Activated CD4-positive, alpha-beta T cell treated with anti-CD3 and anti-CD28 coated beads, Interleukin-2, amount 10 ng/mL, durations not matched to agents 7 days and 5 days (primary cell): ENCODE results near the gene MSLN. TPM values are rescaled to one million over a fixed set of nuclear protein-coding genes. Genes with fewer than 3 reads are reported as not detected.

Source experiments
- CTCF ChIA-PET: fragments of 350-600 bp; sonication (Branson Sonifier 250); formaldehyde crosslinking; loops from one replicate; lab custom pipeline; 2021; ENCODE audit warnings: antibody characterized with exemption; lab: Charles Lee
- POLR2A ChIA-PET: fragments of 350-600 bp; sonication (Branson Sonifier 250); formaldehyde crosslinking; loops from one replicate; lab custom pipeline; 2021; ENCODE audit warnings: antibody characterized with exemption; lab: Charles Lee
- DNase-seq: peaks from one replicate; pipeline ENCODE4 v3.0.0-alpha.2; 2020
- H3K27ac Mint-ChIP-seq: one replicate; pipeline ENCODE4 v1.8.0; 2021; ENCODE audit warnings: mild to moderate bottlenecking, moderate library complexity, mixed read lengths
- H3K27me3 Mint-ChIP-seq: one replicate; pipeline ENCODE4 v1.8.0; 2021; ENCODE audit warnings: mixed read lengths
- H3K36me3 Mint-ChIP-seq: one replicate; pipeline ENCODE4 v1.8.0; 2021; ENCODE audit warnings: low read depth, mixed read lengths
- H3K4me1 Mint-ChIP-seq: one replicate; pipeline ENCODE4 v1.8.0; 2021; ENCODE audit warnings: mixed read lengths
- H3K4me3 Mint-ChIP-seq: one replicate; pipeline ENCODE4 v1.8.0; 2021; ENCODE audit warnings: mild to moderate bottlenecking, moderate library complexity, mixed read lengths
- H3K9me3 Mint-ChIP-seq: one replicate; pipeline ENCODE4 v1.8.0; 2021; ENCODE audit warnings: mixed read lengths
- total RNA-seq, 2 experiments: library from RNA; stranded (reverse); gene quantifications; one replicate each; pipeline ENCODE4 v1.2.3, GENCODE V29; 2021

The MSLN gene
- total RNA-seq, 2 experiments from 2014 or later: not detected

DNA sequence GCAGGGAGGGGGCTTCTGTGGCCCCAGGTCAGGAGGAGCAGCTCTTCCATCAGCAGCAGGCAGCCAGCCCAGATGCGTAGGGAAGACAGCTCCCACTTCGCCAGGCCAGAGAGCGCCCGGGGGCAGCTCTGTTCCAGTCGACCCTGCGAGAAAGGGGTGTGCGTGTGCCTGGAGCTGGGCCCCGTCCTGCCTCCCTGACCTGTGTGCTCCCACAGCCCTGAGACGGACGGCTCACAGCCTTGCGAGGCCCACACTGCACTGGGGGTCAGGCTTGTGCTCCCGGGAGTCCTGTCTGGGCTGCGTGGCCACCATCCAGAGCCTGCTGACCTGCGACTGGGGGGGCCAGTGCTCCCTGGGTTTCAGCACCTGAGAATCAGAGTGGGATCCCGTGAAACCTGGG, 469 bp upstream of the MSLN start:
- no peaks in the 10 kb centered on the region for H3K36me3 Mint-ChIP-seq
- no peak overlapping the region for H3K27ac Mint-ChIP-seq
- no peaks in the 10 kb centered on the region for H3K4me1 Mint-ChIP-seq
- no peak for DNase-seq
- H3K9me3 Mint-ChIP-seq: no peaks in the 10 kb centered on the region
- H3K4me3 Mint-ChIP-seq: no peak overlapping the region
- CTCF ChIA-PET: no interaction called here
- peaks cover 5% of the 10 kb centered on the region for H3K27me3 Mint-ChIP-seq
- POLR2A ChIA-PET: no interaction called here

DNA sequence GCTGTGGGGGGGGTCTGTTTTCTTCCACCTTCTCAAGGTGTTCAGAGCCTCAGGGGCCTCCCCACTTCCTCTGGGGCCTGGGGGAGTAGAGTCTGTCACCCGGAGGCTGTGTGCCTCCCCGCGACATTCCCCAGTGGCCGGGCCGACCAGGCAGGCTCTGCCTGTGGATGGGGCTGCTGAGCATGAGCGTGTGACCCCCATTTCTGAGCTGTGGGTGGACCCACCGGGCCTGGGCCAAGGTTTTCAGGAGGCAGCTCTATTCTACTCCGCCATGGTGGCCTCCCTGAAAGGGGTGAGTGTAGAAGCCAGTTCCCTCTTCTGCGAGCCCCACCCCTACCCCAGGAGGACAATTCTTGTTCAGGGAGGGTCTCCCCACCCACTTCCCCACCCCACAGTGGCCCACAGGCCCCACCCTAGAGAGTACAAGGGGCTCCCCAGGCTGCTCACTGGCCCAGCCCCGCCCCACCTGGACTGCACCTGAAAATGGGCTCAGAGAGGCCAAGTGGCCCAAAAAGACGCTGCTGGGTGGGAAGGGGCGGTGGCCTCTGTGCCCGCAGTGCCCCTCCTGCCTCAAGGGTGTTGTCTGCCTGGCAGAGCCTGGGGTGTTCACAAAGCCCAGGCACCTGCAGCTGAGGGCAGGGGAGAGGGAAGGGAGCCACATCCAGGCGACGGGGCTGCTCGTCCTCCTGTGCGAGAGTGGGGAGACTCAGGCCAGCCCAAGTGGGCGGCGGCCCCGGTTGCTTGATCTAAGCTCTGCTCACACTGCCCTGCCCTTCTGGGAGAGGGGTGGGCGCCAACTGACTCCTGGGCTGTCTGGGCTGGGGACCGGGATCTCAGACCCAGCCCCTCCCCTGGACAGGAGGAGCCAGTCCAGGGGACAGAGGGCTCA, 1.3 kb downstream of the MSLN start:
- Mint-ChIP-seq H3K9me3 (no peaks in the 10 kb centered on the region), H3K4me1 (no peaks in the 10 kb centered on the region), H3K36me3 (no peaks in the 10 kb centered on the region), H3K4me3 (no peak overlapping the region), H3K27ac (no peak overlapping the region), H3K27me3 (no peaks in the 10 kb centered on the region)
- CTCF ChIA-PET: no interaction called here
- DNase-seq: no peak
- POLR2A ChIA-PET: no interaction called here

DNA sequence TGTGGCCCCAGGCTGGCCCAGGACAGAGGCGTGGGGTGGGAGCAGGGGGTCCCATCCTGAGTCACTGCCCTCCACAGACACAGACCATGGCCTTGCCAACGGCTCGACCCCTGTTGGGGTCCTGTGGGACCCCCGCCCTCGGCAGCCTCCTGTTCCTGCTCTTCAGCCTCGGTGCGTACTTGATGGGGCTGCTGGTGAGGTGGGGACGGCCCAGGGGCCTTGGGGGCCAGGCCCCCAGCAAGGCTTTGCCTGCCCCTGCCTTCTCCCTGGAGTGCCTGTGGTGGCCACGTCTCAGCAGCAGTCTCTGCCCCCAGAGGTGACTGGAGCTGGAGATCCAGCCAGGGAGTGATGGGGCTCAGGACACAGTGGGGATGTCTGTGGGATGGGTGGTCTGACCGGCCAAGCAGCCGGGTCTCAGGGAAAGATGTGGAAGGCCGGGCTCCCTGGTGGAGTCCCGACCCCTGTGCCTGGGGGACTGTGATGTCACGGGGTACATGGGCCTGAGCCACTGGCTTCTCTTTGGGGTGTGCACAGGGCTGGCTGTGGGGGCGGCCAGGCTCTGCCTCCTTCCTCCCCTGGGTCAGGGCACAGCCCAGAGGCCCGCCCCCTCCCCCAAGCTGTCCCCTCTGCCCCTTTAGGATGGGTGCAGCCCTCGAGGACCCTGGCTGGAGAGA, 2.2 kb downstream of the MSLN start:
- Mint-ChIP-seq H3K4me1 (no peaks in the 10 kb centered on the region), H3K36me3 (no peaks in the 10 kb centered on the region), H3K27ac (peak overlapping the region; percentile 5), H3K4me3 (no peak overlapping the region), H3K27me3 (no peaks in the 10 kb centered on the region), H3K9me3 (no peaks in the 10 kb centered on the region)
- DNase-seq: no peak
- CTCF ChIA-PET: no interaction called here
- POLR2A ChIA-PET: no interaction called here

DNA sequence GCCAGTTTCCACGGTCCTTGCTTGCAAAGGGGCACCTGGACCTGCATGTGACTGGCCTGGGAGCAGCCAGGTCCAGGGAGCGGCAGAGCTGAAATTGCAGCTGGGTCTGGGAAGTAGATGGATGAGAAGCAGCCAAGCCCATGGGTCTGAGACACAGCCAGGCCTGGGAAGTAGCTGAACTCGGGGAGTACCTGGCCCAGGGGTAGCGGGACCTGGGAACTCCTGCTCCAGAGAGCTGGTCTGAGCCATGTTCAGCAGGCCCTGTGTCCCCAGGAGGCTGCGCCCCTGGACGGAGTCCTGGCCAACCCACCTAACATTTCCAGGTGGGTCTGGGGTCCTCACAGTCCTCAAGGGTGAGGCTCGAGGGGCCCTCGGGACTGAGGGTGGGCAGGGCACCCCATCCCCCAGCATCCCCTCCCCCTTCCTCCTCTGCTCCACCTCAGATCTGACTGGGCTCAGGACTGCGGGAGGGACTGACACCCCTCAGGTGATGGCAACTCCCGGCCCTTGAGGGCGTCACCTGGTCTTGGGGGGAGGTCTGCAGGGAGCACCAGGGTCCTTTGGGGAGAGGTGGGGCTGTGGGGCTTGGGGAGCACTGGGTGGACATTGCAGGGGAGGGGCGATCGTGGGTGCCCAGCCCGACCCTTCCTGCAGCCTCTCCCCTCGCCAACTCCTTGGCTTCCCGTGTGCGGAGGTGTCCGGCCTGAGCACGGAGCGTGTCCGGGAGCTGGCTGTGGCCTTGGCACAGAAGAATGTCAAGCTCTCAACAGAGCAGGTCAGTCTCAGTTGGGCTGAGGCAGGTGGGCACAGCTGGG, 3.0 kb downstream of the MSLN start:
- no peak overlapping the region for H3K27ac Mint-ChIP-seq
- H3K9me3 Mint-ChIP-seq: no peaks in the 10 kb centered on the region
- H3K4me3 Mint-ChIP-seq: no peak overlapping the region
- no peaks in the 10 kb centered on the region for H3K27me3 Mint-ChIP-seq
- H3K36me3 Mint-ChIP-seq: no peaks in the 10 kb centered on the region
- H3K4me1 Mint-ChIP-seq: no peaks in the 10 kb centered on the region
- no peak for DNase-seq
- ChIA-PET CTCF (interaction anchor here (1.4 kb wide), 1 partner anchor 13 kb away, joined by 3 read pairs; no protein-coding TSS in a partner anchor), POLR2A (no interaction called here)

DNA sequence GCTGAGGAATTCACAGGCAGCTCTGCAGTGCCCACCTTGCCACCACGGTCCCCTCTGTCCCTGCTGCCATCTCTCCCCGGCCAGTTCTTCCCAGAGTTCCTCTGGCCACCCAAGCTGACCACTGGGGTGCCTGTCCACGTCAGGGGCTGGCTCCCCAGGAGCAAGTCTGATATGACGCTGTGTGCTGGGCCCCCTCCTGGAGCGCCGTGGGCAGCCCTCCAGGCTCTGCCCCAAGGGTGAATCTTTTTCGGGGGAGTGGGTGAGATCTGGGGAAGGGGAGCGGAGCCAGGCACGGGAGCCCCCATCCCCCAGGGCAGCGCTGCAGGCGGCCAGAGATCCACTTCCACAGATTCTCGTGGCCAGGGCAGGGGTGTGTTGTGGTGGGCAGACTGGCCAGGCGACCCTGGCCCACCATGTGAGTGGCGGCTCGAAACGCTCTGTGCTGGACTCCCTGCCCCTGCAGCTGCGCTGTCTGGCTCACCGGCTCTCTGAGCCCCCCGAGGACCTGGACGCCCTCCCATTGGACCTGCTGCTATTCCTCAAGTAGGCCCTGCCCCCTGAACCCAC, 3.7 kb downstream of the MSLN start:
- no peak for DNase-seq
- Mint-ChIP-seq H3K4me3 (no peak overlapping the region), H3K27me3 (no peaks in the 10 kb centered on the region), H3K9me3 (no peaks in the 10 kb centered on the region), H3K27ac (no peak overlapping the region), H3K4me1 (no peaks in the 10 kb centered on the region), H3K36me3 (no peaks in the 10 kb centered on the region)
- CTCF ChIA-PET: interaction anchor here (1.4 kb wide), 1 partner anchor 13 kb away, joined by 3 read pairs; no protein-coding TSS in a partner anchor
- POLR2A ChIA-PET: no interaction called here

DNA sequence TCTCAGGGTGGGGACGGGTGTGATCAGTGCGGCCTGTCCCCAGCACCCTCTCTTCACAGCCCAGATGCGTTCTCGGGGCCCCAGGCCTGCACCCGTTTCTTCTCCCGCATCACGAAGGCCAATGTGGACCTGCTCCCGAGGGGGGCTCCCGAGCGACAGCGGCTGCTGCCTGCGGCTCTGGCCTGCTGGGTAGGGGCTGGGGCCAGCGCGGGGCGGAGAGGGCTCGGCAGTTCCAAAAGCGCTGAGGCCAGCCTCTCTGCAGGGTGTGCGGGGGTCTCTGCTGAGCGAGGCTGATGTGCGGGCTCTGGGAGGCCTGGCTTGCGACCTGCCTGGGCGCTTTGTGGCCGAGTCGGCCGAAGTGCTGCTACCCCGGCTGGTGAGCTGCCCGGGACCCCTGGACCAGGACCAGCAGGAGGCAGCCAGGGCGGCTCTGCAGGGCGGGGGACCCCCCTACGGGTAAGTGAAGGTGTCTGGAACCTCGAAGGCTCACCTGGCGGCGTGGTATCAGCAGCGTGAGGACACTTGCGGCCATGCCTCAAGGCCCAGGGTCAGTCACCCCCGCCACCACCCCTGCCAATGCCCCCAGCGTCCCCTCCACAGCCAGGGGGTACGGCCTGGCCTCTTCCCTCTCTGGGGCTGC, 4.4 kb downstream of the MSLN start:
- POLR2A ChIA-PET: no interaction called here
- CTCF ChIA-PET: no interaction called here
- no peak overlapping the region for H3K27ac Mint-ChIP-seq

DNA sequence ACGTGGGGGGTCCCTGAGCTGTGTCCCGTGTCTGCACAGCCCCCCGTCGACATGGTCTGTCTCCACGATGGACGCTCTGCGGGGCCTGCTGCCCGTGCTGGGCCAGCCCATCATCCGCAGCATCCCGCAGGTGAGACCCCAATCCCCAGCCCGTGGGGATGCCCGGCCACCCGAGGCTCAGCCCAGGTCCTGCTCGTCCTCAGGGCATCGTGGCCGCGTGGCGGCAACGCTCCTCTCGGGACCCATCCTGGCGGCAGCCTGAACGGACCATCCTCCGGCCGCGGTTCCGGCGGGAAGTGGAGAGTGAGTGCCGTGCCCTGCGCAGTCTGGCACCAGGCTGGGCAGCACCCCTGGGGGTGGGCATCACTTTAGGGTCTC, 4.9 kb downstream of the MSLN start:
- no peak for DNase-seq
- H3K36me3 Mint-ChIP-seq: no peaks in the 10 kb centered on the region
- no peaks in the 10 kb centered on the region for H3K9me3 Mint-ChIP-seq
- POLR2A ChIA-PET: no interaction called here
- H3K4me1 Mint-ChIP-seq: no peaks in the 10 kb centered on the region
- CTCF ChIA-PET: interaction anchor here (1.4 kb wide), 1 partner anchor 19 kb away, joined by 5 read pairs; no protein-coding TSS in a partner anchor
- H3K4me3 Mint-ChIP-seq: no peak overlapping the region
- H3K27ac Mint-ChIP-seq: no peak overlapping the region
- no peaks in the 10 kb centered on the region for H3K27me3 Mint-ChIP-seq

More for the DNA sequence above, 4.4 kb downstream of the MSLN start:
- H3K4me1 Mint-ChIP-seq: no peaks in the 10 kb centered on the region
- H3K4me3 Mint-ChIP-seq: no peak overlapping the region
- no peaks in the 10 kb centered on the region for H3K36me3 Mint-ChIP-seq
- no peaks in the 10 kb centered on the region for H3K9me3 Mint-ChIP-seq
- H3K27me3 Mint-ChIP-seq: no peaks in the 10 kb centered on the region
- DNase-seq: no peak

DNA sequence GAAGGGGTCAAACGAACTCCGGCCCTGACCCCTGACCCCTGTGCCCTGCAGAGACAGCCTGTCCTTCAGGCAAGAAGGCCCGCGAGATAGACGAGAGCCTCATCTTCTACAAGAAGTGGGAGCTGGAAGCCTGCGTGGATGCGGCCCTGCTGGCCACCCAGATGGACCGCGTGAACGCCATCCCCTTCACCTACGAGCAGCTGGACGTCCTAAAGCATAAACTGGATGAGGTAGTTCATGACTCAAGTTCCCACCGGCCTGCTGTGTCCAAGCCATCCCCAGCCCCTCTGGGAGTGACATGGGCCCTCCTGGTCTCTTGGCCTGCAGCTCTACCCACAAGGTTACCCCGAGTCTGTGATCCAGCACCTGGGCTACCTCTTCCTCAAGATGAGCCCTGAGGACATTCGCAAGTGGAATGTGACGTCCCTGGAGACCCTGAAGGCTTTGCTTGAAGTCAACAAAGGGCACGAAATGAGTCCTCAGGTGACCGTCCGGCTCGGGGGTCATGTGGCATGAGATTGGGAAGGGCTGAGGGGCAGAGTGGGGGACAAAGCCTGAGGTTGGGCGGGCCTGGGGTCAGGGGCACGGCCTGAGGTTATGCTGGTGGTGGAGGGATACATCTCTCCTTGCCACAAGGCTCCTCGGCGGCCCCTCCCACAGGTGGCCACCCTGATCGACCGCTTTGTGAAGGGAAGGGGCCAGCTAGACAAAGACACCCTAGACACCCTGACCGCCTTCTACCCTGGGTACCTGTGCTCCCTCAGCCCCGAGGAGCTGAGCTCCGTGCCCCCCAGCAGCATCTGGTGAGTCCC, 5.7 kb downstream of the MSLN start:
- ChIA-PET POLR2A (no interaction called here), CTCF (interaction anchor here (1.1 to 1.4 kb wide), 2 partner anchors 10 to 18 kb away, joined by 3 to 5 read pairs; no protein-coding TSS in a partner anchor)
- Mint-ChIP-seq H3K9me3 (no peaks in the 10 kb centered on the region), H3K27me3 (no peaks in the 10 kb centered on the region), H3K36me3 (no peaks in the 10 kb centered on the region), H3K4me1 (no peaks in the 10 kb centered on the region), H3K27ac (no peak overlapping the region), H3K4me3 (no peak overlapping the region)
- no peak for DNase-seq

DNA sequence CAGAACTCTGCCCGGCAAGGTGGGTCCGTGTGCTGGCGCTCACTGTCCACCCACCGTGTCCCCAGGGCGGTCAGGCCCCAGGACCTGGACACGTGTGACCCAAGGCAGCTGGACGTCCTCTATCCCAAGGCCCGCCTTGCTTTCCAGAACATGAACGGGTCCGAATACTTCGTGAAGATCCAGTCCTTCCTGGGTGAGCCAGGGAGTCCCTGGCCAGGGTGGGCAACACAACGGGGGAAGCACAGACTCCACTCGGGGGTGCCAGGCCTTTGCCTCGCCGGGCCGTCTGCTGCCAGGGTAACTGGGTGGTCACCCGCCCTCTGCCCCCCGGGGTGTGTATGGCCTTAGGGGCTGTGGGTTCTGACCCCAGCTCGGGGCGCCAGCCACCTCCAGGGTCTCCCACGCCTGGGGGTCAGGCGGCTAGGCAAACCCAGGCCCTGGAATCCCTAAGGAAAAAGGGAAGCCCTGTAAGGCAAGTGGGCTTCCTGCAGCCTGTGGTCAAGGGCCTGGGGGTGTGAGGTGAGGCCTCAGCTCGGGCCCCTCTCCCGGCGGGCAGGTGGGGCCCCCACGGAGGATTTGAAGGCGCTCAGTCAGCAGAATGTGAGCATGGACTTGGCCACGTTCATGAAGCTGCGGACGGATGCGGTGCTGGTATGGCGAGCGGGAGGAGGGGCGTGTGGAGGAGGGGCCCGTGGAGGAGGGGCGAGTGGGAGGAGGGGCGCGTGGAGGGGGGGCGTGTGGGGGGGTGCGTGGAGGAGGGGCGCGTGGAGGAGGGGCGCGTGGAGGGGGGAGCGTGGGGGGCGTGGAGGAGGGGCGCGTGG, 6.5 kb downstream of the MSLN start:
- no peak overlapping the region for H3K27ac Mint-ChIP-seq
- POLR2A ChIA-PET: no interaction called here
- H3K36me3 Mint-ChIP-seq: no peaks in the 10 kb centered on the region
- CTCF ChIA-PET: interaction anchor here (1.1 to 1.4 kb wide), 2 partner anchors 9 to 17 kb away, joined by 3 to 5 read pairs; no protein-coding TSS in a partner anchor
- no peaks in the 10 kb centered on the region for H3K4me1 Mint-ChIP-seq
- no peak for DNase-seq
- H3K4me3 Mint-ChIP-seq: no peak overlapping the region
- H3K27me3 Mint-ChIP-seq: no peaks in the 10 kb centered on the region
- H3K9me3 Mint-ChIP-seq: no peaks in the 10 kb centered on the region

DNA sequence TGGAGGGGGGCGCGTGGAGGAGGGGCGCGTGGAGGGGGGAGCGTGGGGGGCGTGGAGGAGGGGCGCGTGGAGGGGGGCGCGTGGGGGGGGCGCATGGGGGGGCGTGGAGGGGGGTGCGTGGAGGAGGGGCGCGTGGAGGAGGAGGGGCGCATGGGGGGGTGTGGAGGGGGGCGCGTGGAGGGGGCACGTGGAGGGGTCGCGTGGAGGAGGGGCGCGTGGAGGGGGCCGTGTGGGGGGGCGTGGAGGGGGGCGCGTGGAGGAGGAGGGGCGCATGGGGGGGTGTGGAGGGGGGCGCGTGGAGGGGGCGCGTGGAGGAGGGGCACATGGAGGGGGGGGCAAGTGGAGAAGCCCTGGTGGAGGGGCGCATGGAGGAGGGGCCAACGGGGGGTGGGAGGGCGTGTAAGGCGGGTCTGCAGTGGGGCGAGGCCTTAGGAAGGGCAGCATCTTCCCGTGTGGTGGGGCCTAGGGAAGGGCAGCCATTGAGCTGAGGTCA, 7.3 kb downstream of the MSLN start:
- CTCF ChIA-PET: no interaction called here
- POLR2A ChIA-PET: no interaction called here
- H3K27me3 Mint-ChIP-seq: no peaks in the 10 kb centered on the region
- H3K4me3 Mint-ChIP-seq: no peak overlapping the region
- no peaks in the 10 kb centered on the region for H3K36me3 Mint-ChIP-seq
- H3K27ac Mint-ChIP-seq: no peak overlapping the region
- no peaks in the 10 kb centered on the region for H3K9me3 Mint-ChIP-seq
- no peak for DNase-seq
- no peaks in the 10 kb centered on the region for H3K4me1 Mint-ChIP-seq

DNA sequence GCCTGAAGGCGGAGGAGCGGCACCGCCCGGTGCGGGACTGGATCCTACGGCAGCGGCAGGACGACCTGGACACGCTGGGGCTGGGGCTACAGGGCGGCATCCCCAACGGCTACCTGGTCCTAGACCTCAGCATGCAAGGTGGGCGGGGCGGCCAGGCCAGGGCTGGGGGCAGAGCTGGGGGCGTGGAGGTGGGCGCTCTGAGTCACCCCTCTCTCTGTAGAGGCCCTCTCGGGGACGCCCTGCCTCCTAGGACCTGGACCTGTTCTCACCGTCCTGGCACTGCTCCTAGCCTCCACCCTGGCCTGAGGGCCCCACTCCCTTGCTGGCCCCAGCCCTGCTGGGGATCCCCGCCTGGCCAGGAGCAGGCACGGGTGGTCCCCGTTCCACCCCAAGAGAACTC, 7.9 kb downstream of the MSLN start:
- H3K27ac Mint-ChIP-seq: no peak overlapping the region
- CTCF ChIA-PET: no interaction called here
- H3K9me3 Mint-ChIP-seq: no peaks in the 10 kb centered on the region
- H3K4me1 Mint-ChIP-seq: no peaks in the 10 kb centered on the region
- H3K36me3 Mint-ChIP-seq: no peaks in the 10 kb centered on the region
- POLR2A ChIA-PET: no interaction called here
- no peak for DNase-seq
- H3K27me3 Mint-ChIP-seq: no peaks in the 10 kb centered on the region
- H3K4me3 Mint-ChIP-seq: no peak overlapping the region
